ENCODE data around the gene LAP3.

GRCh38 chr4:17534705-17535104 is 42.3 kb upstream of the LAP3 start:
- TF ChIP-seq POLR2A (IDR thresholded peaks at IDR 0.05) (no peak), CTCF (IDR thresholded peaks at IDR 0.05) (no peak)
